Tibial artery (tissue), 4 donors: ENCODE data around the gene DHRS9.

Source experiments
- DNase-seq, 2 donors: peaks; one replicate each; pipeline ENCODE4 v3.0.0-alpha.2; 2019
- H3K27ac ChIP-seq, 2 donors: fragments of 200-600 bp; sonication (generic) in 1 of 2; 1 replicate in 1 of 2; 2 replicates in 1 of 2; pipeline ENCODE4 v1.5.1; 2018 to 2019; ENCODE audit warnings: mild to moderate bottlenecking in 1 of 2
- H3K27me3 ChIP-seq, 2 donors: fragments of 200-600 bp; sonication (generic) in 1 of 2; one replicate each; pipeline versions ENCODE4 v1.5.1 to v1.6.0; 2016 to 2019
- H3K36me3 ChIP-seq, 3 donors: fragments of 200-600 bp; sonication (generic) in 2 of 3; one replicate each; pipeline ENCODE4 v1.5.1; 2016 to 2019; ENCODE audit warnings: mild to moderate bottlenecking in 2 of 3
- H3K4me1 ChIP-seq, 4 donors: fragments of 200-600 bp; sonication (generic) in 2 of 4; 1 replicate in 3 of 4; 2 replicates in 1 of 4; pipeline ENCODE4 v1.5.1; 2016 to 2019
- H3K4me3 ChIP-seq, 2 donors: fragments of 200-600 bp; sonication (generic) in 1 of 2; 1 replicate in 1 of 2; 2 replicates in 1 of 2; pipeline ENCODE4 v1.5.1; 2018 to 2019; ENCODE audit warnings: mild to moderate bottlenecking in 2 of 2
- H3K9me3 ChIP-seq, 3 donors: fragments of 200-600 bp; sonication (generic) in 1 of 3; one replicate each; pipeline ENCODE4 v1.5.1; 2016 to 2019
- intact Hi-C: fragments of 100-400 bp; cut with DNase I; formaldehyde crosslinking; loops from one replicate; pipeline ENCODE4 v1.15.0; 2023; ENCODE audit warnings: low total_unique reads
- TF ChIP-seq, protein P1 (sequence below), 2 experiments: fragments of 200-600 bp in 1 of 2; fragments of 450-650 bp in 1 of 2; IDR thresholded peaks; one replicate each; pipeline ENCODE4 v1.5.1; 2017 to 2019; ENCODE audit warnings: antibody characterized with exemption in 2 of 2, mild to moderate bottlenecking in 1 of 2, moderate library complexity in 1 of 2

Gene DHRS9

DNA sequence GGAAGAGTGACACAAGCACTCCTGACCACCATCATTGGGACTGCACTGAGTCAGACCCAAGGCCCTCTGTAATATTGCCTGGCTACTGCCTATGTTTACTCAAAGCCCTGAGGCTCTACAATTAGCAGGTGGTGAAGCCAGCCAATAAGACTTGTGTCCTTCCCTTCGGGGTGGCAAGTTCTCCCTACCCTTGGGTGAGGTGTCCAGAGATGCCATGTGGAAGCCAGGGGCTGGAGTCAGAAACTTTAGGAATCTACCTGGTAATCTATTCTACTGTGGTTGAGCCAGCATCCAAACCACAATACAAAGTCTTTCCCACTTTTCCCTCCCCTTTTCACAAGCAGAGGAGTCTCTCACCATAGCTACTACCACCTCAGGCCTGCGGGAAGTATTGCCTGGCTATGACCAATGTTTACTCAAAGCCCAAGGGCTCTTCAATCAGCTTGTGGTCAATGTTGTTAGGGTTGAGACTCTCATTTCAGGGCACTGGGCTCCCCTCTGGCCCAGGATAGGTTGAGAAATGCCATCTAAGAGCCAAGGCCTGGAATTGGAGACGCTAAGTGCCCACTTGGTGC lies 17.6 kb downstream of the DHRS9 start:
- Histone ChIP-seq H3K36me3 (no peaks in the 10 kb centered on the region), H3K9me3 (no peaks in the 10 kb centered on the region), H3K4me3 (no peak overlapping the region), H3K27me3 (no peaks in the 10 kb centered on the region), H3K27ac (no peak overlapping the region), H3K4me1 (no peaks in the 10 kb centered on the region)
- no peak for DNase-seq
- TF ChIP-seq, protein P1, sequence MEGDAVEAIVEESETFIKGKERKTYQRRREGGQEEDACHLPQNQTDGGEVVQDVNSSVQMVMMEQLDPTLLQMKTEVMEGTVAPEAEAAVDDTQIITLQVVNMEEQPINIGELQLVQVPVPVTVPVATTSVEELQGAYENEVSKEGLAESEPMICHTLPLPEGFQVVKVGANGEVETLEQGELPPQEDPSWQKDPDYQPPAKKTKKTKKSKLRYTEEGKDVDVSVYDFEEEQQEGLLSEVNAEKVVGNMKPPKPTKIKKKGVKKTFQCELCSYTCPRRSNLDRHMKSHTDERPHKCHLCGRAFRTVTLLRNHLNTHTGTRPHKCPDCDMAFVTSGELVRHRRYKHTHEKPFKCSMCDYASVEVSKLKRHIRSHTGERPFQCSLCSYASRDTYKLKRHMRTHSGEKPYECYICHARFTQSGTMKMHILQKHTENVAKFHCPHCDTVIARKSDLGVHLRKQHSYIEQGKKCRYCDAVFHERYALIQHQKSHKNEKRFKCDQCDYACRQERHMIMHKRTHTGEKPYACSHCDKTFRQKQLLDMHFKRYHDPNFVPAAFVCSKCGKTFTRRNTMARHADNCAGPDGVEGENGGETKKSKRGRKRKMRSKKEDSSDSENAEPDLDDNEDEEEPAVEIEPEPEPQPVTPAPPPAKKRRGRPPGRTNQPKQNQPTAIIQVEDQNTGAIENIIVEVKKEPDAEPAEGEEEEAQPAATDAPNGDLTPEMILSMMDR (IDR thresholded peaks at IDR 0.05): no peak
- intact Hi-C loops: no loop called here

DNA sequence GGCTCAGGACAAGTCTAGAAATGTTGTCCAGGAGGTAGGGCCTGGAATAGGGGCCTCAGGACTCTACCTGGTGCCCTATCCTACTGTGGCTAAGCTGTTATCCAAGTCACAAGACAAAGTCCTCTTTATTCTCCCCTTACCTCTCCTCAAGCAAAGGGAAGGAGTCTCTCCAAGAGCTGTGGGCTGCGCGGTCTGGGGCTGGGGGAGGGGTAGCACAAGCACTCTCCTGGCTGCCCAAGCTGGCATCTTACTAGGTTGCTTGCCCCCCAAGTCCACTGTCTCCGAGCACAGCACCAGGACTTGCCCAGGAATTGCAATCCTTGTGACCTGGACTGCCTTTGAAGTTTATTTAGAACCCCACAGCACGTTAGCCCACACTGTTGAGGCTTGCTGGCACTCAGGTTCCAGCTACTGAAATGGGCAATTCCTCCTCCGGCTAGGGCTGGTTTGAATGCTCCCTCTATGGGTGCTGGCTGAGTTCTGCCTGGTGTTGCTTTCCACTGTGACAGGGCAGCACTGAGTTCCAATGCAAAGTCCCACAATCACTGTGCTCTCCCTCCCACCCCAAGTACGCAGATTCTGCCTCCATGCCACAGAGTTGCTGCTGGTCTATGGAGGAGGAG lies 18.5 kb downstream of the DHRS9 start:
- Histone ChIP-seq H3K4me1 (no peaks in the 10 kb centered on the region), H3K4me3 (no peak overlapping the region), H3K27me3 (no peaks in the 10 kb centered on the region), H3K9me3 (no peaks in the 10 kb centered on the region), H3K27ac (no peak overlapping the region), H3K36me3 (no peaks in the 10 kb centered on the region)
- TF ChIP-seq, protein P1 (IDR thresholded peaks at IDR 0.05): no peak
- DNase-seq: no peak
- intact Hi-C loops: no loop called here

DNA sequence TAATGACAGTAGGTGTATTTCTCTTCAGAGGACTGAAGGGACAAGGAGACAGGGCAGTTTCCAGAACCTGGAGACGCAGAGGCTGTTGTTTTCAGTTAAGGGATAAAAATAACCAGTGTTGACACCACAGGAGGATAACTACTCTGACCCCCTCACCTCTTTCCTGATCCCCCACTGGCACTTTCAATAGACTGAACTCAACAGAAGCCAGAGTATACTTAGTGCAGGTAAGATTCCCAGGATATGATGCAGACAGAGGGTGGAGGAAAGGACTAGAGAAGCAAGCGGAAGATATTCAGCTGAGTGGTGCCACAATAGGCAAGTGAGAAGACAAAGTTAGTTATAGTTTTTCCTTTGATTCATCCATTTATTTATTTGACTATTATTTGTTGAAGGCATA lies 19.8 kb downstream of the DHRS9 start:
- Histone ChIP-seq H3K36me3 (no peaks in the 10 kb centered on the region), H3K4me1 (no peaks in the 10 kb centered on the region), H3K27ac (no peak overlapping the region), H3K9me3 (no peaks in the 10 kb centered on the region), H3K4me3 (no peak overlapping the region), H3K27me3 (no peaks in the 10 kb centered on the region)
- TF ChIP-seq, protein P1 (IDR thresholded peaks at IDR 0.05): no peak
- intact Hi-C loops: no loop called here
- no peak for DNase-seq

DNA sequence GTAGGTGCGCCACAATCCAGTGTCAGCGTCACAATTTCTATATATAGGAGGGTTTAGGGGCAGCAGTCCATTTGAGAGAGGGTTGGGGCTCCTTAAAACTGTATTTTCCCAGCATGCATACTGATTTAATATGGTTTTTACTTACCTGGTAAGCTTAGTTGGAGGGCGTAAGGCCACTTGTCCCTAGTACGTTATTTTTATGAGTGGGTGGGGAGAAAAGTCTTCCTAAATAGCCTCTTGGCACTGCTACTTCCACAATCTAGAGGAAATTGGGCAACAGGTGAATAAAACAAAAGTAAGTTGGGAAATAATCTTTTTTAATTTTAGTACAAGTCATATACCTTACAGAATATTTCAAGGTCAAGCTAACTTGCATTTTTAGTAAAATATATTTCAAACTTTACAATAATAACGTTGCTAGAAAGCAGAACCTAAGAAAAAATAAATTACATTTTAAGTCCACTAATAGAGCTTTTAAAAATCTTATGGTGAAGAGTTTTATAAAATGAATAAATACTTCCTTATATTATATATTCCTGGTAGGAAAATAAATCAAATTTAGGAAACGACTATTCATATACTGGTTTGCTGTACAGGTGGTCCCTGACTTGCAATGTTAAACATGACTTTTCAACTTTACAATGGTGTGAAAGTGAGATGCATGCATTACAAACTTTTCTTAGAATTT lies 20.9 kb downstream of the DHRS9 start:
- no peaks in the 10 kb centered on the region for H3K4me1 ChIP-seq
- intact Hi-C loops: no loop called here
- H3K4me3 ChIP-seq: no peak overlapping the region
- H3K9me3 ChIP-seq: no peaks in the 10 kb centered on the region
- no peak overlapping the region for H3K27ac ChIP-seq
- H3K27me3 ChIP-seq: no peaks in the 10 kb centered on the region
- no peak for DNase-seq
- TF ChIP-seq, protein P1 (IDR thresholded peaks at IDR 0.05): no peak
- no peaks in the 10 kb centered on the region for H3K36me3 ChIP-seq

DNA sequence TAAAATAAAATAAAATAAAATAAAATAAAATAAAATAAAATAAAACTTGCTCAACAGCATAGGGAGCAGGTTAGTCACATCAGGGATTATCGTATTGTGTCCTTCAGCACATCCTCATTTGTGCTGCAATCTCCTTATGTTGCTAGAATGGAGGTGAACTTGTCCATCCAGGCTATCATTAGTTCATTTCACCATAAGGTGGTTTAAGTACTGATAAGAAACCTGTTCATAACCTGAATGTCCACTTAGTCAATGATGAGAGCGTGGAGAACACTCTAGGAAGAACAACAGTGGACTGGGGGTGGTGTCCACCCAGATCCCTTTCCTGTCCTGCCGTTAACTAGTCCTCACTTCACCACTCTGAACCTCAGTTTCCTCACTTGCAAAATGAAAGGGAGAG lies 21.9 kb downstream of the DHRS9 start:
- Histone ChIP-seq H3K27me3 (no peaks in the 10 kb centered on the region), H3K4me3 (no peak overlapping the region), H3K36me3 (no peaks in the 10 kb centered on the region), H3K27ac (no peak overlapping the region), H3K9me3 (no peaks in the 10 kb centered on the region), H3K4me1 (no peaks in the 10 kb centered on the region)
- TF ChIP-seq, protein P1 (IDR thresholded peaks at IDR 0.05): no peak
- intact Hi-C loops: no loop called here
- no peak for DNase-seq
